Activated CD4-positive, CD25-positive, alpha-beta regulatory T cell treated with anti-CD3 and anti-CD28 coated beads, Interleukin-2, amount 50 U/mL, for 16 hours (primary cell): ENCODE results near the gene MAP3K14.
"Not testable (repeated sequence)": the region's sequence is repeated elsewhere in the genome, so short reads cannot be mapped to it uniquely, and the experiment has no call there.

Experiments used
- DNase-seq: peaks from one replicate; pipeline ENCODE4 v3.0.0-alpha.2; 2020; ENCODE audit warnings: low read depth, low spot score

The MAP3K14 gene

DNA sequence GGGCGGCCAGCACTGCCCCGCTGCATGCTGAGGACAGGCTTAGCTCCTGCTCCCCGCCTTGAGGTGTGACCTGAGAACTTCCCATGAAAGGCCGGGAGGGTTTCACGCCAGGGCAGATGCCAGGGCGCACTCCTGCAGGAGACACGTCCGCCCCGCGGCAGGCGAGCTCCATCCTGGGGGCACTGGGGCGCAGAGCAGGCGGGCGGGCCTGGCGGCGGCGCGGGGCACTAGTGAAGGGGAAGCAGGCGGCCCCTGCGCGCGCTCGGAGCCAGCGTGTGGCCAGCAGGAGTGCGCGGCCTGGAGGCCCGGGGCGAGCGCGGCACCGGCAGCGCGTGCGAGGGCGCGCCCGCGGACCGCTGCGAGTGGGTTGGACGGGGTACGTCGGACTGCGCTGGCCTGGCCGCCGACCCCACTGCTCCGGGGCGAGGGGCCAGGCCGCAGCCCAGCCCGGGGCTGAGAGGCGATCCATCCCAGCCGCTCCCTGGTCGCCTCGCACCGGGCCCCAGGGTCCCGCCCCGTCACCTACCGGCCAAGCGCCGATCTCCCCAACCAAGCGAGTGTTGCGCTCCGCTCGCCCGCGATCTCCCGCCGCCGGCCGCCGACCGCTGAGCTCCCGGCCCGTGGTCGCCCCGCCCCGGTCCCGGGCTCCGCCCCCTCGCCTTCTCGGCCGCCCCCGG, at the start of gene MAP3K14:
Gene MAP3K14 (minus strand): TSS at position 587 of the 677 bp plus-strand sequence. CDS start 26,275 bp downstream, outside the sequence.
- DNase-seq, result peak; percentile 43

DNA sequence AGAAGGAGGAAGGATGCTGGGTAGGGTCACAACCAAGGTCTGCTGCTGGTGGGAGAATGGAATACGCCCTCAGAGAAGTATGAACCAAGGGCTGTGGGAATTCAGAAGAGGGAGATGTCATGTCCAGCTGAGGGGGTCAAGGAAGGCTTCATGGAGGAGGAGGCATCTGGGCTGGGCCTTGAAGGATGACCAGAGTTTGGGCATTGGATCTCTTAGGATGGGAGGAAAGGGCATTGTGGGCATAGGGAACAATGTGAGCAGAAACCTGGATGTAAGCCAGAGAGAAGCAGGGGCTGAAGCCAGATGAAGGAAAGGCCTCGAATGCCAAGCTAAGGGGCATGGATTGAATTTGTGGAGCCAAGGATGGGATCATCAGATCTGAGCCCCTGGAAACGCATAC, 49.2 kb upstream of the MAP3K14 start:
- DNase-seq, result no peak

DNA sequence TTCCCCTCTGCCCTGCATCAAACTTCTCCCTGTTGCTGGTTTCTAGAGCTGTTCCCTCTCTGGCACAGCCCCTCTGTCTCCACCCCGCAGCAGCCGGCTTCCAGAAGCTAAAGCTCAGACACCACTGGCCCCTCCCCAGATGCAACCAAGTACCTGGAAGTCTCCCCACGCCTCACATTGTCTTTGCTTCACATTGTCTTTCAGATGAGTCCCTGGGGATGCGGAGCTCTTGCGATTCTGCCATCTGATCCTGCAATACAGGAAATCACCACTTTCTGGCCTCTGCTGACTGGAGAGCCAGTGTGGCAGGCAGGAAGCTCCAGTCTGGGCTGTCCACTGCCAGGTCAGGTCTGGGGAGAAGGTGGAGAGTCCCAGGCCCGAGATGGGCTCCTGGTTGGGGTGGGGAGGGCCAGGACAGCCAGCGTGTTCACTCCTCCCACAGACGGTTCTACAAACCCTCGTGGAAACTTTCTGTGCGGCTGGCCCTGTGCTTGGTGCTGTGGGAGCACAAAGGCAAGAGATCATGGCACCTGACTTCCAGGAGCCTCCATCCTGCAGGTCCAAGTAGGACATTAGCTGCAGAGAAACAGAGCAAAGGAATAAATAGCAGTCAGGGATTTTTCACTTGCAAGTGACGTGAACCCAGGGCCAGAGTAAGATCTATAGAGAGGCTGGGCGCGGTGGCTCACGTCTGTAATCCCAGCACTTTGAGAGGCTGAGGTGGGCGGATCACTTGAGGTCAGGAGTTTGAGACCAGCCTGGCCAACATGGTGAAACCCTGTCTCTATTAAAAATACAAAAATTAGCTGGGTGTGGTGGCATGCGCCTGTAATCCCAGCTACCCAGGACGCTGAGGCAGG, 47.9 kb upstream of the MAP3K14 start:
- DNase-seq, result no peak

DNA sequence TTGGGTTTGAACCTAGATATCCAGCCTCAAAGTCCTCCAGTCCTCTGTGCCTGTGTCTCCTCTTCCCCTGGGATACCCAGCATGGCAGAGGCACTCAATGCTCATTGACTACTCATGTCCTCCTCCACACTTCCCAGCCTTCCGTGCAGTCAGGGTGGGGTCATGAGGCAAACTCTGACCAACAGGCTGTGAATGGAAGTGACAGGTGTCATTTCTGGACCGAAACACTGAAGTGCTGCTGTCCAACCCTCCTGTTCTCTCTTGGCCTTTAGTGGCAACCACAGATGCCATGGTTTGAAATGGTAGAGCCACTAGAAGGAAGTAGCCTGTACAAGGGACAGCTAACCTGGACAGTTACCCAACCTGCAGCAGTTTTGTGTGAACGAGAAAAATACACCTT, 46.7 kb upstream of the MAP3K14 start:
- DNase-seq, result no peak

DNA sequence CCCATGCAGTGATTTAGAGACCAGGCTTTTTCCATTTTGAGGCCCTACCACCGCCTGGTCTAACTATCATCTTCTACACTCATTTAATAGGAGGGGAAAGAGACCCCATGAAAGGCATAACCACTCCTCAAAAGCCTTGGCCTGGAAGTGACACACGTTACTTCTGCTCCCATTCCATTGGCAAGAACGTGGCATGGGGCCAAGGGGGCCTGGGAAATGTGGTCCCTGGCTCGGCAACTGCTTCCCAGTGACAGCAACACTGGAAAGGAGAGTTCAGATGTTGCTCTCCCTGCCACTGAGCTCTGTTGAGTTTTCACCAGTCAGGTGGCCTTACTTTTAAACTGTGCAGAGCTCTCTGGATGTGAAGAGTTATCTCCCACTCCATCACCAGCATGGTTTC, 45.2 kb upstream of the MAP3K14 start:
- DNase-seq, result no peak

DNA sequence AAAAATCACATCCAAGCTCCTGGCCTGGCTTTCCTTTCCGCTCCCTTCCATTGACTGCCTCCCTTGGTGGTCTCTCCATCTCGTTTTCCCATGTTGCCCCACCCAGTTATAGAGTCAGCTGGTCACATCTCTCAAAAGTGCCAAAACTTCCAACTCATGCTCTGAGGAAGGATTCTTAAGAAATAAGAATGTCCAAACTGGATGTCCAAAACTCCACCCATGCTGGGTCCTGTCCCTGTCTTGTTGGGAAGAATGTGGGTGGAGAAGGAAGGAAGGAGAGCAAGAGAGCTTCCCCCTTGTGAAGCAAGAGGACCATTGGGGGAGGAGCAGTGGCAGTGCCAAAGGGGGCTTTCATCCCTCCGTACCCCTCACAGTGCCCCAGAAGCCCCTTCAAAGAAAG, 44.6 kb upstream of the MAP3K14 start:
- no peak for DNase-seq

DNA sequence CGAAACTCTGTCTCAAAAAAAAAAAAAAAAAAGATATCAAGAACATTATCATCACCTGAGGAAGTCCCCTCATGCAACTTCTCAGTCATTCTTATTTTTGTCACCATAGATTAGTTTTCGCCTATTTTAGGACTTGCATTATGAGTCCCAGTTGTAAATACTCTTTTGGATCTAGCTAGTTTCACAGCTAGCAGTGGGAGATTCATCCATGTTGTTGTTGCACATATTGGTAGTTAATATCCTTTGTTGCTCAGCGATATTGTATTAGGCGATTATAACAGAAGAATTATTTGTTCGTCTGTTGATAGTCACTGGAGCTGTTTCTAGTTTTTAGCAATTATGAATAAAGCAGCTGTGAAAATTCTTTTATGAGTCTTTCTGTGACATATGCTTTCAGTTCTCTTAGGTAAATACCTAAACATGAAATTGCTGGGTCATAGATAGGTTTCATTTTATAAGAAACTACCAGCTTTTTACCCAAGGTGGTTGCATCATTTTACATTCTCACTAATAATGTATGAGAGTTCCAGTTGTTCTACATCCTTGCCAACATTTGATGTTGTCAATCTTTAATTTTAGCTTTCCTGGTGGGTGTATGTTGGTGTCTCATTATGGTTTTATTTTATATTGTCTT, 40.7 kb upstream of the MAP3K14 start:
- no peak for DNase-seq

DNA sequence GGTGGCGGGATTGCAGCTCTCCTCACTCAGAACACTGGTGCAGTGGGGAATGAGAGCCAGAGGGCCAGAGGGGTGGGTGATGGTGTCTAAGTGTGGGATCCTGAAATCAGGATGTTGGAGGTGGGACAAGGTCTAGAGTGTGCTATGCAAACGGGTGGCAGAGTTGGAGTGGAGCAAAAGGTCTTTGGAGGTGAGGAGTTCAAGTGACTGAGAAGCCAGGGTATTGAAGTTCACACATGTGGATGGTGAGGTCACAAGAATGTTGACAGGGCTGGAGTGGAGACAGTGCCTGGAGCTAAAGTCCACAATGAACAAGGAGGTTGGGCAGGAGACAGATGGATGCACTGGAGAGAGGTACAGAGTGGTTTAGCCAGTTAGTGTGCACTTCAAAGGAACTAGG, 38.3 kb upstream of the MAP3K14 start:
- DNase-seq, result no peak

DNA sequence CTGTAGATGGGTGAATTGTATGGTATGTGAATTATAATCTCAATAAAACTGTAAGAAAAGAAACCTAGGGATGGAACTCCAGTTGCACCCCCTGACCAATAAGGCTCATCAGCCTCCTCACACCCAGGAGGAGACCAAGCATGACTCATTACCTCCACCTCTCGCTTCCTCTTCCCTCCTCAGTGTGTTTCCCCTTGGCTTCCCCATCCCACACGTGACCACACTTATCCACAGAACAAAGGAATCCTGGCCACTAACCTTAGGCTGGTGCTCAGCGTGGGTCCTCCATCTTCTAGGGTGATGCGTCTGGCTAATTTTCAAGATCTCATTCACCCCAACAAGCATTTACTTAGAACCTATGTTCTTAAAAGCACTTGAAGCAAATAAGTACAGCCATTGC, 36.2 kb upstream of the MAP3K14 start:
- no peak for DNase-seq

DNA sequence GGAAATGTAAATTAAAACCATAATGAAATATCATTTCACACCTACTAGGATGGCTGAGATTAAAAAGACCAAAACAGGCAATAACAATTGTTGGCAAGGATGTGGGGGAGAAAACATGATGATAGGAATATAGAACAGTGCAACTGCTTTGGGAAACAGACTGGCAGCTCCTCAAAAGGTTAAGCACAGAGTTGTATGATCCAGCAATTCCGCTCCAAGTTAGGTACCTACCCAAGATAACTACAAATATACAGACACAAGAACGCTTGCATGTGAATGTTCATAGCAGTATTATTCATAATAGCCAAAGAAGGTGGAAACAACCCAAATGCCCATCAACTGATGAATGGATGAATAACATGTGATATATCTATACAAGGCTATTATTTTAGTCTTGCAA, 35.0 kb upstream of the MAP3K14 start:
- no peak for DNase-seq

DNA sequence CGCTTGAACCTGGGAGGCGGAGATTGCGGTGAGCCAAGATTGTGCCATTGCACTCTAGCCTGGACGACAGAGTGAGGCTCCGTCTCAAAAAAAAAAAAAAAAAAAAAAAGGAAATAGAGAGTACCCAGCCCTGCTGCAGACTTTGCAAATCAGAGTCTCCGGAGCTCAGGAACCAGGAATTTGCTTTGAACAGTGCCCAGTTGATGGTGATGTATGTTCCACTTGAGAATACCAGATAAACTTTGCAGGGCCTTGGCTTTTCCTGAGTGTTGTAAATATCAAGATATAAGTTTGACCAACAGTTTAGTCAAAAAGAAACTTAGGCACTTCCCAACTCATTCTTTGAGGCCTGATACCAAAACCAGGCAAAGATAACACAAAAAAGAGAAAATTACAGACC, 30.6 kb upstream of the MAP3K14 start:
- no peak for DNase-seq

DNA sequence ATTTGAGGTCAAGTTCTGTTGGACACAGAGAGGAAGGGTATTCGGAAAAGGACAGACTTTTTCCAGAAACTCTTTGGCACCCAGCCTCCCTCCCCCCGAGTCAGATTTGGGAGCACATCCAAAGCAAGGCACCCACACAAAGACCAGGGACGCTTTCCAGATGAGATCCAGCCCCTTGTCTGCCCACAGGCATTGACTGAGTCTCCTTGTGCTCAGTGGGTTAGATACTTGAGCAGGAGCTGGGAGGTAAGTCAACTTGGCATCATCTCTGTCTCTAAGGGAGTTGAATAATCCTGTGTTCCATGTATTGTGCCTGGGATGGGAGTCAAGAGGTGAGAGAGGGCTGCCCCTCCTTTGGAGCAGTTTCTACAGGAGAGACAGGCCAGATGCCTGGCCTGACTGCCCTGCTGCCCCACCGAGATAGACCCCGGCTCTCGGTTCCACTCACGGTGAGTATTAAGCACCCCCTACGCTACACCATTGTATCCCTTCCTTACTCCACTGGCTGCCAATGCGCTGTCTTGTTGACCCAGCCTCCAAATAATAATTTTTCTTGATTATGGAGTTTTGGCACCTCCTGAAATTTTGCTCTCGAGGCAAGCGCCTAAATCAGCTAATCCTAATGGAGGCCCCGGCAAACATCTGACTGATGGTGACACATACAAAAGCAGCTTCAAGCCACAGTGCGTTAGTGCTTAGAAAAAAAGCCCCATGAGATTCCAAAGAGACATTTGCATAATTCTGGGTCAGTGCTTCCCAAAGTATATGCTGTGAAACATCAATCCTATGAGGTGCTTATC, 29.6 kb upstream of the MAP3K14 start:
- DNase-seq, result no peak

DNA sequence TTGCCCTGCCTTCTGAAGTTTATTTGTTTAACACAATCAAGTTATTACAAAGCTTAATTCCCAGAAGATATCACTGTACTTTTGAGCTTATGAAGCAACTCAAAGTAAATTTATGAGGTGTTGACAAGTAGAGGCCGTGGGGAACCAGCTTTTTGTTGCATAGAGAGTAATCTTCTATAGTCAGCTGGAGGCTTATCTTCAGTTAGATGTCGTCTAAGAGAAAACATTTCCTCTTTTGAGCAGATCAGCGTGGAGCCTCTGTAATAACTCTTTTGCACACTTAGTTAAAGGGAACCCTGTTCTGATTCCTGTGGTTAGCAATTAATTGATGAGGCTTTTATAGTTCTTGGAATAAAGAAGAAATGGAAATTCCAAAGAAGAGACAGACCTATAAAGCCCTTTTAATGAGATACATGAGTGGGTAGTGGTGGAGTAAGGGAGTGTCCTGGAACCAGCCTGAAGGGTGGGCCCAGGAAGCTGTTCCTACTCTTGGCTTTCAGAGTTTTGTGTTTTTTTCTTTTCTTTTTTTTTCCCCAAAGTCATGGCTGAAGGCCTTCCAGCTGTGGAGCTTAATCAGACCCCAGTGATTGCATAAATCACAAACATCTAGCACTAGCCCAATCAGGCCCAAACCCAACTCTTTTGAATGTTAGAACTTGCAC, 28.9 kb upstream of the MAP3K14 start:
- DNase-seq, result no peak

DNA sequence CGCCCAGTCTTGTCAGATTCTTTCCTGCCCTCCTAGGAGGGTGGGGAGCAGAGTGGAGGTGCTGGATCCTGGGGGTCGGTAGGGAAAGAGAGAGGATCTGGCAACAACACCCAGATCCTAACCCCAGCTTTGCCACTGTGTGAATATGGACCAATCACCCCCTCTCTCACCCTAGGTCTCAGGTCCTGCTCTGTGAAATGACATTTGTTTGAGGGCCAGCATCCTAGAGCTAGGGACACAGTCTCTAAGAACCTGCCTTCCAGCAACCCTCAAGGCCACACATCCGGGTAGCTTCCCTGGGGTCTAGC, 28.4 kb upstream of the MAP3K14 start:
- no peak for DNase-seq

DNA sequence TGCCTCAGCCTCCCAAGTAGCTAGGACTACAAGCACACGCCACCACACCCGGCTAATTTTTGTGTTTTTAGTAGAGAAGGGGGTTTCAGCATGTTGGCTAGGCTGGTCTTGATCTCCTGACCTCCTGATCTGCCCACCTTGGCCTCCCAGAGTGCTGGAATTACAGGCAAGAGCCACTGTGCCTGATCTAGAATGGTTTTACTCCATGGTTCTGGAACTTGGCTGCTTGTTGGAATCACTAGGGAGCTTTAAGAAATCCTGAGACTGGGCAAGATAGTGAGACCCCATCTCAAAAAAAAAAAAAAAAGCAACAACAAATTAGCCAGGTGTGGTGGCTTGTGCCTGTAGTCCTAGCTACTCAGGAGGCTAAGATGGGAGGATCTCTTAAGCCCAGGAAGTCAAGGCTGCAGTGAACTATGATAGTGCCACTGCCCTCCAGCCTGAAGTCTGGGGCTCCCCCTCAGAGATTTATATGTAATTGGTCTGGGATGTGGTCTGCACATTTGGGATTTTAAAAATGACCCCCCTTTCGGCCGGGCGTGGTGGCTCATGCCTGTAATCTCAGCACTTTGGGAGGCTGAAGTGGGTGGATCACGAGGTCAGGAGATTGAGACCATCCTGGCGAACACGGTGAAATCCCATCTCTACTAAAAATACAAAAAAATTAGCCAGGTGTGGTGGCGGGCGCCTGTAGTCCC, 27.3 kb upstream of the MAP3K14 start:
- DNase-seq, result not testable (repeated sequence)

DNA sequence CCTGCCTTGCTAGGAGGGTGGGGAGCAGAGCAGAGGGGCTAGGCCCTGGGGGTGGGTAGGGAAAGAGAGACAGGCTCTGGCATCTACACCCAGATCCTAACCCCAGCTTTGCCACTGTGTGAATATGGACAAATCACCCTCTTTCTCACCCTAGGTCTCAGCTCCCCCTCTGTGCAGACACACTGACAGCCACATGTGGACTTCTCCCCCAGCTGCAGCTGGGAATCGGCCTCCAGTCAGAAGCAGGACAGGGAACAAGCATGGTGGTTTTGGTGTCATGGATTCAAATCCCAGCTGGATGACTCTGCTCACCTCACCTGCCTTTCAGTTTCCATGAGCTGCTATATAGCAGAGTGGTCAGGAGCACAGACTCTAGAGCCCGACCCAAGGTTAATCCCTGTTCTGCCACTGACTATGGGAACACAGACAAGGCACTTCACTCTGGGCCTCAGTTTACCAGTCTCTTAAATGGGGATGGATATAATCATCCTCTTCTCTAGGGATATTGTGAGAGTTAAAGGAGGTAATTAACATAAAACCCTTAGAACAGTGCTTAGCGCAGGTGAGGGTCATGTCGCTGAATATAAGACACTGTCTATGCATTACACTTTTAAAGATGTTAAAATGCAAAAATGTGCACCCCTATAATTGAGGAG, 26.2 kb upstream of the MAP3K14 start:
- DNase-seq, result no peak

DNA sequence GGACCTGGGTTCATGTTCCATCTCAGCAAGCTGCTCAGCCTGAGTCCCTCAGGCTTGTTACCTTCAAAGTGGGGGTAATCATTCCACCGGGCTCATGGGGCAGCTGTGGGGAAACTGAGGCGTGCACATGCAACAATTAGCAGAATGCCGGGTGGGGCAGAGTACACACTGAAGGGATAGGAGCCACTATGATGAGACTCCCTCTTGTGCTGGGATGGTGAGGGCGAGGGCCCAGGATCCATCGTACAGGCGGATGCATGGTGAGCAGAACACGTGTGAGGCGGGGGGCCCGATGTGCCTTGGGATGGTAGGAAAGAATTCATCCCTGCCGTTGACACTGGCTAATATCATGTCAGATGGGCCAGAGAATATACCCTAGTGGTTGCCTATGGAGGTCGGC, 25.5 kb upstream of the MAP3K14 start:
- DNase-seq, result no peak

DNA sequence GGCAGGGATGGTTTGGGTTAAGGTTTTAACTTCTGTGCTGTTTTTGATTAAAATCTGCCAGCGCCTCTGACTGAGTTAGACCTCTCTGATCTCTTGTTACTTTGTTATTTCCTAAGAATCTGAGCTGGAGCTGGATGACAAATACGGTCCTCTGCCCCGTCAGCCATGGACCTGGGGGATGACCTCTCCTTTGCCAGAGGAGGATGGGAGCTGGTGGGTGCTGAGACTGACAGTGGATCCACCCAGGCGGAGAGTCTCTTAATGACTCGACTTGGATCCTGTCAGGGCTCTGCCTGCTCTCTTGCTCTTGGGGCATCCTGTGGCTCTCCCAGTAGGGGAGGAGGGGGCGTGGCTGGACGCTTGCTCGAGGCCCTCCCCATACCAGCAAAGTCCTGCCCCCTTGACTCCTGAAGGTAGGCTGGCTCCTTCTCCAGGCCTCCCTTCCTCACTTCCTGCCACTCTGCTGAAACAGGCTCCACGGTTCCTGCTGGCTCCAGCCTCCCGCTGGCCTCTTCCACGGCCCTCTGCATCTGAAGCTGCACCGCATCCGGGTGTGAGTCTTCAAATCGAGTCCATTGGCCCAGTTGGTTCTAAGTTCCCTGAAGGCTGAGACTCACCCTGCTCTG, 24.8 kb upstream of the MAP3K14 start:
- DNase-seq, result no peak

DNA sequence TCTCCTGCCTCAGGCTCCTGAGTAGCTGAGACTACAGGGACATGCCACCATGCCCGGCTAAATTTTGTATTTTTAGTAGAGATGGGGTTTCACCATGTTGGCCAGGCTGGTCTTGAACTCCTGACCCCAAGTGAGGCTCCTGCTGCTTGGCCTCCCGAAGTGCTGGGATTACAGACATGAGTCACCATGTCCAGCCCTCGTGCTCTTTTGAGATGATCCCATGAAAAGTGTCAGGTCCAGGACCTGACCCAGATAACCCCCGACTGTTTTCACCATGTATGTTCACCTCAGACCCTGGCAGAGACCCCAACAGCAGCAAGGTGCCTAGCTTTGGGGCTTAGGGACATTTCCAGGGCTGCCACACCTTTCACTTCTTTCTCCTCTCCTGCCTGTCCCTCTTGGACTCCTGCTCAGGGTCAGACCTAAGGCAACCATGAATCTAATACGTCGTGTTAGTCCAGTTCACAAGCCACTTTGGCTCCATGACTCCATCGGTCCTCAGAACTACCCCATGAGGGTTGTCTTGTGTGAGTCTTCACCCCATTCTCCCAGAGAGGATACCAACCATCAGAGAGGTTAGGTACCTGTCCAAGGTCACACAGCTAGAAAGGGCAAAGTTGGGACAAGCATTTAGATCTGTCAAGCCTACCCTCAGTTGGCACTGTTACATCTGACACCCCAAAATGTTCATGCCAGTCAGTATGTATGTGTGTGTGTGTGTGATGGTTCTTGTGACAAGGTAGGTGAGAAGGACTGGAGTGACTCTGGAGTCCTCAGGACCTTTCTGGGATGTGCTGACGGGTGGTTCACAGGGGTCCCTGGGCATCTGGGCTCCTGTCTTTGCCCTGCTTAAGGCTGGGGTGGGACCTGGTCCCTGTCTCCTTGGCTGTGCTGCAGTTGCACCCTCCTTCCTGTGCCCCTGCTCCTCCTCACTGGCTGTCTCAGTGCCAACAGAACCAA, 23.1 kb upstream of the MAP3K14 start:
- no peak for DNase-seq
